Loucy (cell line): ENCODE measurements around the gene CAMTA1.

Source experiments
- CTCF ChIP-seq: fragments of 200-600 bp; sonication (generic); conservative IDR thresholded peaks from 2 replicates; pipeline ENCODE4 v1.5.1; 2014; ENCODE audit warnings: mild to moderate bottlenecking, antibody characterized with exemption, low read length
- EZH2phosphoT487 ChIP-seq: fragments of 200-600 bp; IDR thresholded peaks from 2 replicates; pipeline ENCODE4 v1.6.1; 2018; ENCODE audit warnings: antibody characterized with exemption, mild to moderate bottlenecking, moderate library complexity, borderline replicate concordance

GRCh38 chr1:7019510-7019909 is 234.3 kb downstream of the CAMTA1 start:
- no peak for TF ChIP-seq CTCF
- no peak for TF ChIP-seq EZH2phosphoT487
